ENCODE results near the gene FKRP. TPM values are rescaled to one million over a fixed set of nuclear protein-coding genes. Genes with fewer than 3 reads are reported as not detected.
A peak's percentile ranks its signal among the peaks of the same experiment; 100 is the strongest.

FKRP gene
- total and polyA plus RNA-seq, 2 of the 13 experiments (the other 11 are each of a cell fraction or from before 2014, with no cell fraction given) = 7.3 to 9.8 TPM

- POLR2A ChIA-PET = interaction anchor here (1.0 to 3.0 kb wide), 4 partner anchors 9 to 78 kb away, joined by 4 to 14 read pairs (median 6); partner anchors contain the start of gene AP2S1
- Histone ChIP-seq H2AFZ (ENCODE audit: low read length) (no peak overlapping the region), H3K27me3 (ENCODE audit: control insufficient read depth in 1 of 2, insufficient read depth in 2 of 2, low read length in 2 of 2) (no peaks in the 10 kb centered on the region), H4K20me1 (ENCODE audit: insufficient read depth, low read length) (peaks cover 22% of the 10 kb centered on the region; the same call in 1 of the 2 replicates), H3K79me2 (ENCODE audit: insufficient read depth, low read length) (no peaks in the 10 kb centered on the region), H3K27ac (ENCODE audit: extremely low read length, insufficient read depth, low read length) (no peak overlapping the region), H3K36me3 (replicated peaks in 1 of 2; ENCODE audit: control insufficient read depth in 1 of 2, insufficient read depth in 2 of 2, low read length in 2 of 2) (peaks cover 15 to 21% of the 10 kb centered on the region in 2 experiments), H3K9ac (ENCODE audit: insufficient read depth, low read depth, low read length) (no peak overlapping the region), H3K9me3 (ENCODE audit: low read length) (no peaks in the 10 kb centered on the region), H3K4me3 (replicated peaks in 1 of 3; ENCODE audit: insufficient read depth in 1 of 3, low read depth in 2 of 3, low read length in 3 of 3) (no peak overlapping the region), H3K4me2 (ENCODE audit: low read depth, low read length) (no peak overlapping the region), H3K4me1 (ENCODE audit: insufficient read depth, low read length) (peaks cover 50% of the 10 kb centered on the region)
- in situ Hi-C loops (cut with HindIII; ENCODE audit: extremely low pct_ligation_motif_present, low pct_unique_long_range_greater_than_20kb) (no loop called here), intact Hi-C loops (cut with micrococcal nuclease; ENCODE audit: unreplicated experiment) (loop anchor here (5.0 kb wide), 1 partner anchor 65 kb away; no protein-coding TSS in a partner anchor)
- BruUV-seq (replicated peaks) = no TSS peak
- CTCF ChIA-PET (ENCODE audit: low intra/inter-chr PET ratio, low total read pairs) = no interaction called here
- DNase-seq (ENCODE audit: low spot score) = no peak
- no peak for FAIRE-seq
- TF ChIP-seq ZNF337 (CRISPR knock-in tag; IDR thresholded peaks at IDR 0.05; ENCODE audit: borderline replicate concordance, low read depth) (no peak), ARHGAP35 (CRISPR knock-in tag; IDR thresholded peaks at IDR 0.05; ENCODE audit: borderline replicate concordance) (no peak), POLR2G (IDR thresholded peaks at IDR 0.05; ENCODE audit: low read depth, low read length) (0 out of 2 replicates have a peak, but pooled peaks have one; percentile 25), LRRFIP1 (CRISPR knock-in tag; conservative IDR thresholded peaks at IDR 0.05) (no peak), ASH2L (IDR thresholded peaks at IDR 0.05; ENCODE audit: insufficient read length, low read depth, low read length) (no peak), ZNF121 (CRISPR knock-in tag; IDR thresholded peaks at IDR 0.05) (peak; percentile 77), SSRP1 (CRISPR knock-in tag; IDR thresholded peaks at IDR 0.05) (0 out of 2 replicates have a peak, but pooled peaks have one; percentile 10)
- WGBS (ENCODE audit: low lambda C conversion rate) = 91% methylated on average over 12 of the region's 12 CpGs
- no peak for ATAC-seq
These were observed 26.5 kb downstream of the FKRP start for GRCh38 chr19:46772170-46773017.
